Measurements from ENCODE around the gene DESI2.

The DESI2 gene

DNA sequence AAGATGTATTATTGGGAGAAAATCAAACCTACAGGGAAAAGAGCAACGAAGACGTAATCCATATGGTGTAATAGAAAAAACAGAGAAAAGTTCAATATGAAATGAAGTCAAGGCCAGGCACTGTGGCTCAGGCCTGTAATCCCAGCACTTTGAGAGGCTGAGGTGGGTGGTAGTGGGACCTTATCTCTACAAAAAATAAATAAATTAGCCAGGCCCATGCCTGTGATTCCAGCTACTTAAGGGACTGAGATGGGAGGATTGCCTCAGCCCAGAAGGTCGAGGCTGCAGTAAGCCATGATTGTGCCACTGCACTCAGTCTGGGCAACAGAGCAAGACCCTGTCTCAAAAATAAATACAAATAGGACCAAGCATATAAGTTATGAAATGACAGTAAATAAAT is 11.4 kb downstream of the DESI2 start (continued):
- TF ChIP-seq ZNF664 (tag by site-specific recombination; IDR thresholded peaks at IDR 0.05) (no peak), FEZF1 (tag by site-specific recombination; IDR thresholded peaks at IDR 0.05) (peak; percentile 85), ZSCAN16 (tag by site-specific recombination; IDR thresholded peaks at IDR 0.05) (no peak), EGR2 (tag by site-specific recombination; IDR thresholded peaks at IDR 0.05; ENCODE audit: low read depth) (peak; percentile 93), ZFHX2 (tag by site-specific recombination; conservative IDR thresholded peaks at IDR 0.05) (peak; percentile 90), PRDM1 (tag by site-specific recombination; IDR thresholded peaks at IDR 0.05) (no peak), MZF1 (tag by site-specific recombination; IDR thresholded peaks at IDR 0.05; ENCODE audit: borderline replicate concordance) (peak; percentile 49; the same call in 1 of the 2 replicates), GFI1B (tag by site-specific recombination; IDR thresholded peaks at IDR 0.05) (peak; percentile 77; the same call in 1 of the 2 replicates), ZXDB (tag by site-specific recombination; IDR thresholded peaks at IDR 0.05) (peak; percentile 51; the same call in 1 of the 2 replicates), ZNF335 (tag by site-specific recombination; conservative IDR thresholded peaks at IDR 0.05) (0 out of 2 replicates have a peak, but pooled peaks have one; percentile 21), WT1 (tag by site-specific recombination; IDR thresholded peaks at IDR 0.05) (peak; percentile 68)
- TF ChIP-seq, protein P1, sequence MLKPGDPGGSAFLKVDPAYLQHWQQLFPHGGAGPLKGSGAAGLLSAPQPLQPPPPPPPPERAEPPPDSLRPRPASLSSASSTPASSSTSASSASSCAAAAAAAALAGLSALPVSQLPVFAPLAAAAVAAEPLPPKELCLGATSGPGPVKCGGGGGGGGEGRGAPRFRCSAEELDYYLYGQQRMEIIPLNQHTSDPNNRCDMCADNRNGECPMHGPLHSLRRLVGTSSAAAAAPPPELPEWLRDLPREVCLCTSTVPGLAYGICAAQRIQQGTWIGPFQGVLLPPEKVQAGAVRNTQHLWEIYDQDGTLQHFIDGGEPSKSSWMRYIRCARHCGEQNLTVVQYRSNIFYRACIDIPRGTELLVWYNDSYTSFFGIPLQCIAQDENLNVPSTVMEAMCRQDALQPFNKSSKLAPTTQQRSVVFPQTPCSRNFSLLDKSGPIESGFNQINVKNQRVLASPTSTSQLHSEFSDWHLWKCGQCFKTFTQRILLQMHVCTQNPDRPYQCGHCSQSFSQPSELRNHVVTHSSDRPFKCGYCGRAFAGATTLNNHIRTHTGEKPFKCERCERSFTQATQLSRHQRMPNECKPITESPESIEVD (tag by site-specific recombination; IDR thresholded peaks at IDR 0.05) = 0 out of 2 replicates have a peak, but pooled peaks have one; percentile 16
- TF ChIP-seq, protein P2, sequence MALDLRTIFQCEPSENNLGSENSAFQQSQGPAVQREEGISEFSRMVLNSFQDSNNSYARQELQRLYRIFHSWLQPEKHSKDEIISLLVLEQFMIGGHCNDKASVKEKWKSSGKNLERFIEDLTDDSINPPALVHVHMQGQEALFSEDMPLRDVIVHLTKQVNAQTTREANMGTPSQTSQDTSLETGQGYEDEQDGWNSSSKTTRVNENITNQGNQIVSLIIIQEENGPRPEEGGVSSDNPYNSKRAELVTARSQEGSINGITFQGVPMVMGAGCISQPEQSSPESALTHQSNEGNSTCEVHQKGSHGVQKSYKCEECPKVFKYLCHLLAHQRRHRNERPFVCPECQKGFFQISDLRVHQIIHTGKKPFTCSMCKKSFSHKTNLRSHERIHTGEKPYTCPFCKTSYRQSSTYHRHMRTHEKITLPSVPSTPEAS (tag by site-specific recombination; IDR thresholded peaks at IDR 0.05) = no peak

DNA sequence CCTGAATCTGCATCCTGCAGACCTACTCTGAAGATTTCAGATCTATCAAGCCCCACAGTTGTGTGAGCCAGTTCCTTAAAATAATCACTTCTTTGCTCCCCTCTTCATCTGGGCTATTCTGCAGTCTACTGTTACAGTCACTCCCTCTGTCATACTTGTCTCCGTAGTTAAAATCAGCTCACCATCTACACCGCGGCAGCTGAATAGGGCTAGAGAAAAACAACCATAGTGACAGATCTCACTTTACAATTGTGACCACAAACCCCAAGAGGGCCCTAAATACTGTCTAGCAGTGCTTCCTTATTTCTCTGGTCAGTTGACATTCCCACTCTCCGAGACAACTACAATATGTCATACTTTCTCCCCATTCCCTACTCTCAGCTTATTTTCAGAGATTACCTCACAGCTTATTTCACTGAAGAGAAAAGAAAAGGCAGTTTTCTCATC is 12.9 kb downstream of the DESI2 start:
- H3K4me1 ChIP-seq (ENCODE audit: control insufficient read depth, insufficient read depth, low read length) = peaks cover 27% of the 10 kb centered on the region
- POLR2A ChIA-PET = no interaction called here
- H3K36me3 ChIP-seq (ENCODE audit: control insufficient read depth in 2 of 2, insufficient read depth in 1 of 2, low read length in 2 of 2) = 0 out of 3 replicates have a peak, but pooled peaks cover 0 to 2% of the 10 kb centered on the region in 2 experiments
- peak overlapping the region; percentile 19; the same call in 1 of the 2 replicates for H3K27ac ChIP-seq (ENCODE audit: extremely low read depth, low read depth, low read length)
- H3K9me3 ChIP-seq (ENCODE audit: control insufficient read depth, insufficient read depth, low read depth, low read length) = no peaks in the 10 kb centered on the region
- no peak overlapping the region for H3K4me3 ChIP-seq (ENCODE audit: low read depth, low read length)
- CTCF ChIA-PET = interaction anchor here (0.6 to 1.6 kb wide), 3 partner anchors 11 to 62 kb away, joined by 3 to 6 read pairs (median 4); no protein-coding TSS in a partner anchor
- TF ChIP-seq BCL11B (tag by site-specific recombination; IDR thresholded peaks at IDR 0.05; ENCODE audit: low read depth) (no peak), ZNF324 (tag by site-specific recombination; IDR thresholded peaks at IDR 0.05) (peak; percentile 92), ZNF302 (tag by site-specific recombination; IDR thresholded peaks at IDR 0.05; ENCODE audit: low read depth) (no peak), ZNF654 (tag by site-specific recombination; IDR thresholded peaks at IDR 0.05; ENCODE audit: low read depth) (no peak), ZNF311 (tag by site-specific recombination; IDR thresholded peaks at IDR 0.05; ENCODE audit: borderline replicate concordance) (no peak), ZNF510 (tag by site-specific recombination; IDR thresholded peaks at IDR 0.05; ENCODE audit: insufficient replicate concordance) (peak; percentile 10), ZNF623 (tag by site-specific recombination; IDR thresholded peaks at IDR 0.05) (no peak), ZSCAN30 (tag by site-specific recombination; IDR thresholded peaks at IDR 0.05) (no peak), ZIC2 (tag by site-specific recombination; IDR thresholded peaks at IDR 0.05) (no peak), ZNF664 (tag by site-specific recombination; IDR thresholded peaks at IDR 0.05) (no peak), EGR2 (tag by site-specific recombination; IDR thresholded peaks at IDR 0.05; ENCODE audit: low read depth) (no peak), ZNF600 (tag by site-specific recombination; IDR thresholded peaks at IDR 0.05) (peak; percentile 97), WT1 (tag by site-specific recombination; IDR thresholded peaks at IDR 0.05) (peak; percentile 99), GLIS2 (tag by site-specific recombination; IDR thresholded peaks at IDR 0.05) (no peak), ZNF785 (tag by site-specific recombination; IDR thresholded peaks at IDR 0.05) (no peak), ZNF560 (tag by site-specific recombination; IDR thresholded peaks at IDR 0.05; ENCODE audit: borderline replicate concordance) (no peak), ZNF292 (tag by site-specific recombination; IDR thresholded peaks at IDR 0.05; ENCODE audit: borderline replicate concordance, low read depth) (no peak), ZNF473 (tag by site-specific recombination; IDR thresholded peaks at IDR 0.05) (no peak), ZNF416 (tag by site-specific recombination; IDR thresholded peaks at IDR 0.05) (no peak), OSR2 (tag by site-specific recombination; IDR thresholded peaks at IDR 0.05) (peak; percentile 100), ZNF140 (tag by site-specific recombination; IDR thresholded peaks at IDR 0.05) (no peak), HOXC10 (CRISPR knock-in tag; IDR thresholded peaks at IDR 0.05) (no peak), ZFP3 (tag by site-specific recombination; IDR thresholded peaks at IDR 0.05; ENCODE audit: low read depth) (no peak), ZNF404 (tag by site-specific recombination; IDR thresholded peaks at IDR 0.05) (no peak), HOXA7 (CRISPR knock-in tag; IDR thresholded peaks at IDR 0.05; ENCODE audit: borderline replicate concordance) (no peak)
- TF ChIP-seq, protein P3, sequence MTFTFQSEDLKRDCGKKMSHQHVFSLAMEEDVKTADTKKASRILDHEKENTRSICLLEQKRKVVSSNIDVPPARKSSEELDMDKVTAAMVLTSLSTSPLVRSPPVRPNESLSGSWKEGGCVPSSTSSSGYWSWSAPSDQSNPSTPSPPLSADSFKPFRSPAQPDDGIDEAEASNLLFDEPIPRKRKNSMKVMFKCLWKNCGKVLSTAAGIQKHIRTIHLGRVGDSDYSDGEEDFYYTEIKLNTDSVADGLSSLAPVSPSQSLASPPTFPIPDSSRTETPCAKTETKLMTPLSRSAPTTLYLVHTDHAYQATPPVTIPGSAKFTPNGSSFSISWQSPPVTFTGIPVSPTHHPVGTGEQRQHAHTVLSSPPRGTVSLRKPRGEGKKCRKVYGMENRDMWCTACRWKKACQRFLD (tag by site-specific recombination; IDR thresholded peaks at IDR 0.05) = no peak

Measured in HEK293 (cell line).